HL-60 (cell line): Measurements from ENCODE around the gene PGBD5.

Experiments used
- POLR2AphosphoS5 ChIP-seq: IDR thresholded peaks from 2 replicates; pipeline ENCODE4 v1.6.1; 2012; ENCODE audit warnings: low read depth
- TF ChIP-seq, protein P1 (sequence below): IDR thresholded peaks from one replicate; pipeline ENCODE4 v1.5.1; 2011; ENCODE audit warnings: low read length, control low read depth, inconsistent platforms; ENCODE audit not compliant: insufficient read depth
- TF ChIP-seq, protein P2 (sequence below): IDR thresholded peaks from 2 replicates; pipeline ENCODE4 v1.6.1; 2012; ENCODE audit warnings: low read depth; ENCODE audit not compliant: insufficient replicate concordance

DNA sequence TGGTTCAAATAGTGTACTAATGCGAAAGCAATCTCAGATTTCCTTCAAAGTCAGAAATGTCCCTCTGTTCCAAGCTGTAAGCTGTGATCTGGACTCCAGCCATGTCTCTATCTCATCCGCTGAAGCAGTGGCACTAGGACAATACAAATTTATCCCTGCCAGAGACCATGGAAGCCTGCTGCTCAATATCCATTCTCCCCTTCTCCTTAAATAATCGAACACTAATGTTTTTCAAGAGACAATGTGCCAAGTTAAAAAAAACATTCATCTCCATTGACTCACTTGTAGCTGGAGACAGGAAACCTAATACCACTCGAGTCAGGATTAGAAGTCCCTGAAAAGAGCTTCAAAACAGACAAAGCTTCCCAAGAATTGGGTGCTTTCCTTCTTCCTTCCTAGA, 38.5 kb upstream of the PGBD5 start:
- TF ChIP-seq, protein P1, sequence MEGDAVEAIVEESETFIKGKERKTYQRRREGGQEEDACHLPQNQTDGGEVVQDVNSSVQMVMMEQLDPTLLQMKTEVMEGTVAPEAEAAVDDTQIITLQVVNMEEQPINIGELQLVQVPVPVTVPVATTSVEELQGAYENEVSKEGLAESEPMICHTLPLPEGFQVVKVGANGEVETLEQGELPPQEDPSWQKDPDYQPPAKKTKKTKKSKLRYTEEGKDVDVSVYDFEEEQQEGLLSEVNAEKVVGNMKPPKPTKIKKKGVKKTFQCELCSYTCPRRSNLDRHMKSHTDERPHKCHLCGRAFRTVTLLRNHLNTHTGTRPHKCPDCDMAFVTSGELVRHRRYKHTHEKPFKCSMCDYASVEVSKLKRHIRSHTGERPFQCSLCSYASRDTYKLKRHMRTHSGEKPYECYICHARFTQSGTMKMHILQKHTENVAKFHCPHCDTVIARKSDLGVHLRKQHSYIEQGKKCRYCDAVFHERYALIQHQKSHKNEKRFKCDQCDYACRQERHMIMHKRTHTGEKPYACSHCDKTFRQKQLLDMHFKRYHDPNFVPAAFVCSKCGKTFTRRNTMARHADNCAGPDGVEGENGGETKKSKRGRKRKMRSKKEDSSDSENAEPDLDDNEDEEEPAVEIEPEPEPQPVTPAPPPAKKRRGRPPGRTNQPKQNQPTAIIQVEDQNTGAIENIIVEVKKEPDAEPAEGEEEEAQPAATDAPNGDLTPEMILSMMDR = no peak
- TF ChIP-seq POLR2AphosphoS5 = no peak
- TF ChIP-seq, protein P2, sequence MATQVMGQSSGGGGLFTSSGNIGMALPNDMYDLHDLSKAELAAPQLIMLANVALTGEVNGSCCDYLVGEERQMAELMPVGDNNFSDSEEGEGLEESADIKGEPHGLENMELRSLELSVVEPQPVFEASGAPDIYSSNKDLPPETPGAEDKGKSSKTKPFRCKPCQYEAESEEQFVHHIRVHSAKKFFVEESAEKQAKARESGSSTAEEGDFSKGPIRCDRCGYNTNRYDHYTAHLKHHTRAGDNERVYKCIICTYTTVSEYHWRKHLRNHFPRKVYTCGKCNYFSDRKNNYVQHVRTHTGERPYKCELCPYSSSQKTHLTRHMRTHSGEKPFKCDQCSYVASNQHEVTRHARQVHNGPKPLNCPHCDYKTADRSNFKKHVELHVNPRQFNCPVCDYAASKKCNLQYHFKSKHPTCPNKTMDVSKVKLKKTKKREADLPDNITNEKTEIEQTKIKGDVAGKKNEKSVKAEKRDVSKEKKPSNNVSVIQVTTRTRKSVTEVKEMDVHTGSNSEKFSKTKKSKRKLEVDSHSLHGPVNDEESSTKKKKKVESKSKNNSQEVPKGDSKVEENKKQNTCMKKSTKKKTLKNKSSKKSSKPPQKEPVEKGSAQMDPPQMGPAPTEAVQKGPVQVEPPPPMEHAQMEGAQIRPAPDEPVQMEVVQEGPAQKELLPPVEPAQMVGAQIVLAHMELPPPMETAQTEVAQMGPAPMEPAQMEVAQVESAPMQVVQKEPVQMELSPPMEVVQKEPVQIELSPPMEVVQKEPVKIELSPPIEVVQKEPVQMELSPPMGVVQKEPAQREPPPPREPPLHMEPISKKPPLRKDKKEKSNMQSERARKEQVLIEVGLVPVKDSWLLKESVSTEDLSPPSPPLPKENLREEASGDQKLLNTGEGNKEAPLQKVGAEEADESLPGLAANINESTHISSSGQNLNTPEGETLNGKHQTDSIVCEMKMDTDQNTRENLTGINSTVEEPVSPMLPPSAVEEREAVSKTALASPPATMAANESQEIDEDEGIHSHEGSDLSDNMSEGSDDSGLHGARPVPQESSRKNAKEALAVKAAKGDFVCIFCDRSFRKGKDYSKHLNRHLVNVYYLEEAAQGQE = no peak
